GM12873 (cell line): ENCODE results near the gene MAP3K7.
A peak's percentile ranks its signal among the peaks of the same experiment; 100 is the strongest.

Experiments used
- TF ChIP-seq, protein P1 (sequence below): IDR thresholded peaks from 2 replicates; pipeline ENCODE4 v1.5.1; 2012; ENCODE audit warnings: low read depth, mild to moderate bottlenecking, moderate library complexity, low read length, control low read depth; ENCODE audit not compliant: insufficient read depth; ENCODE audit errors: missing control alignments

MAP3K7 gene

DNA sequence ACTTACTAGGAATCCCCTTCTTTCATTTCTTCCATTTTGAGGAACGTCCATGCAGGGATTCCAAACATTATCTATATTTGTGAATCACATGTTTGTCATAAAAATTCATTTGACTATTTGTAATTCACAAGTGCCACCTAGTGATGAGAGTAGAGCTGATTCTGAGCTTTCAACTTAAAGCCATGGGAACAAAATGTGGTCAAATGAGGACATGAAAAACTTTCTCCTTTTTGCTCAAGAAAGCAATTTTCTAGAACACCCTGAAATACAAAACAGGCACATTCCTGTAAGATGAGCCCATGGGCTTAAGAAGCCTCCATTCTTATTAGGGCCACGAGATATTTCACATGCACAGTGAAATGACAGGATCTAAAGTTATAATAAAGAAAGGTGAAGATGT, 12.3 kb downstream of the MAP3K7 start:
- TF ChIP-seq, protein P1, sequence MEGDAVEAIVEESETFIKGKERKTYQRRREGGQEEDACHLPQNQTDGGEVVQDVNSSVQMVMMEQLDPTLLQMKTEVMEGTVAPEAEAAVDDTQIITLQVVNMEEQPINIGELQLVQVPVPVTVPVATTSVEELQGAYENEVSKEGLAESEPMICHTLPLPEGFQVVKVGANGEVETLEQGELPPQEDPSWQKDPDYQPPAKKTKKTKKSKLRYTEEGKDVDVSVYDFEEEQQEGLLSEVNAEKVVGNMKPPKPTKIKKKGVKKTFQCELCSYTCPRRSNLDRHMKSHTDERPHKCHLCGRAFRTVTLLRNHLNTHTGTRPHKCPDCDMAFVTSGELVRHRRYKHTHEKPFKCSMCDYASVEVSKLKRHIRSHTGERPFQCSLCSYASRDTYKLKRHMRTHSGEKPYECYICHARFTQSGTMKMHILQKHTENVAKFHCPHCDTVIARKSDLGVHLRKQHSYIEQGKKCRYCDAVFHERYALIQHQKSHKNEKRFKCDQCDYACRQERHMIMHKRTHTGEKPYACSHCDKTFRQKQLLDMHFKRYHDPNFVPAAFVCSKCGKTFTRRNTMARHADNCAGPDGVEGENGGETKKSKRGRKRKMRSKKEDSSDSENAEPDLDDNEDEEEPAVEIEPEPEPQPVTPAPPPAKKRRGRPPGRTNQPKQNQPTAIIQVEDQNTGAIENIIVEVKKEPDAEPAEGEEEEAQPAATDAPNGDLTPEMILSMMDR, result peak; percentile 2

DNA sequence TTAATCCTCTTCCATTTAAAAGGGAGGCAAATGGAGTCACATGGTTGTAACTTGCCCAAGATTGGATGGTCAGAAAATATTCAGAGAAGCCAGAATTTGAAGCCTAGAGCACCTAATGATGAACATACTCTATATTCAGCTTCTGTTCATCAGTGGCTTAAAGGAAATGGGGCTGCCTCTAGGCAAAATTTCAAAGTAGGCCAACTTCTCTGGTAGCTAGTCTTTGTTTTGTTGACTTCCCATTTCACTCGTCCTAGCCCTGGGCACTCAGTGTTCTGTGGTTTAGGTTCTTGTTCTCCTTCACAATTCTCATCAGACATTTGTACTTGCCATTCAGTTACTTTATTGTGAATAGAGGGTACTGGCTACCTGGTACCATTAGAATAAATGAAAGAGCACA, 13.2 kb downstream of the MAP3K7 start:
- TF ChIP-seq, protein P1, result no peak

DNA sequence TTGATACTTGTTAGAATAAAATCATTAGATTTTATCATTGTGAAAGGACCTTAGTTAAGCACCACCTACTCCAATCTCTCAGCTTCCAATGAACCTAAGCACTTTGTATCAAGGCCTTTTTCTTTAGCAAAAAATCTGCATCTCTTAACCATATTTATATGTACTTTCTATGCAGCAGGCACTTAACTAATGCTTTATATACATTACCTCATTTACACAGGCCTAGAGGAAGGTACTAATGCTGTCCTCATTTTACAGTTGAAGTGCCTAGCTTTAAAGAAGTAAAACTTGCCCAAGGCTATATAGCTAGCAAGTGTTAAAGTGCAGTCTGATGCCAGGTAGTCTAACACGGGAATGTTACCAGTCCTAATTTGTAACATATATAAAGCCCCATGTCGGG, 14.0 kb downstream of the MAP3K7 start:
- TF ChIP-seq, protein P1, result no peak

DNA sequence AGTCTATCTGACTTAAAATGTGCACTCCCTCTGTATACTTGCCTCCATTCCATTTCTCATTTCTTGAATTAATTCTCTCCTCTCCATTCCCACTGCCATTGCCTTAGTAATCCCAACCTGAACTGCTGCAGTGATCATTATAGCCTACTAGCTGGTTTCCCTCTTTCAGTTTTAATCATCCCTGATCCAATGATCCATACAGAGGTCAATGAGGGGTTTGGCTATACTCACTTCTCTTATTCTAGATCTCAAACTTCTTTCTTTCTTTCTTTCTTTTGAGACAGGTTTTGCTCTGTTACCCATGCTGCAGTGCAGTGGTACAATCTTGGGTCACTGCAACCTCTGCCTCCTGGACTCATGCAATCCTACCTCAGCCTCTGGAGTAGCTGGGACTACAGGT, 17.6 kb downstream of the MAP3K7 start:
- TF ChIP-seq, protein P1, result no peak

DNA sequence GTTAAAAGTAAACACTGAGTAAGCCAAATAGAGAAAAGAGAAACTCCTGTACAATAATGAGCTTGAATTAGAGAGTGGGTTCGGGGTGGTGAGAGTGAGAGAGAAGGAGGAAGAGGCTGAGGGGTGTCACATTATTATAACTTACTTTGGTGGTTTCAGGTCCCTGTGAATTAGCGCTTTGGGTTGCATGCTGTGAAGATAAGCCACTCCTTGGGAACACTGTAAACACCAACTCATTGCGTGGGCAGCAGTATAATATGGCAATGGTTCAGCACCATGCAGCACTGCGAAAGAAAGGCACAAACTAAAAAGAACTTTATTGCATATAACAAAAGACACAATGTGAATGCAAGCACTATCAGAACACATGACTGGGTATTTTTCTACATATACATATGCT, 26.9 kb downstream of the MAP3K7 start:
- TF ChIP-seq, protein P1, result no peak

DNA sequence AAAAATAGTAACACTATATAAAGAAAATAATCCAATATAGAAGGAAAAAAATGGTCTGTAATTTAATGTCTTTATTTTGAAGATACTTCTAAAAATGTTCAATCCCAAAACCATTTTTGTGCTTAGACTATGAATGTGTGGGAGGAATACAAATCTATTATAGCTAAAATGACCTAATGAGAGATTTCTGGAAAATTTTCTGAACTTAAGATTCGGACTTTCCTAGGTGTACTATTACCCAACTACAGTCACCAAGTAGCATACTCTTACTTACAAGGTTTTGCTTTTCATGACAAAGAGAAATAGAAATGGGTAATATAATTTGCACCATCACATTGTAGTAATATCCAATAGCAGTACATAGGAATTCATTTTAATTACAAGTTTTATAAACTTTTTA, 29.9 kb downstream of the MAP3K7 start:
- TF ChIP-seq, protein P1, result no peak

DNA sequence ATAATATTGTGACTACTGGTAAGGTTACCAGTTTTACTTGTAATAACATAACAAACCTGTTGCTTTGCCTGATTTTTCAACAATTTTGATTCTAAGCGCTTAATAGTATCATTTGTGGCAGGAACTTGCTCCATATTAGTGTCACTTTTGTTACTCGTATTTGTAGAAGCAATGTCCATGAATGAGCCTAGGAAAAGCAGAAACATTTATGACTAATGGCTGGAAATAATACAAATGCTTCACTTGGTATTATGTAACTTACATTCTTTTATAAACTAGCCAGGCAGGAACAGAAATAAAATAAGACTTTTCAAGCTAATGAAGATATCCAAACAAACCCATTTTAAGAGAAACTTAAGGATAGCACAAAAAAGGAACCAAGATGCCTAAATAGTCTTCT, 38.9 kb downstream of the MAP3K7 start:
- TF ChIP-seq, protein P1, result no peak
